ENCODE measurements around the gene NCK2.
"Not testable (repeated sequence)": the region's sequence is repeated elsewhere in the genome, so short reads cannot be mapped to it uniquely, and the experiment has no call there.

Gene NCK2

GRCh38 chr2:105756865-105757264, 12.2 kb downstream of the NCK2 start:
- DNase-seq: not testable (repeated sequence)

- DNase-seq: no peak
These were observed 12.7 kb downstream of the NCK2 start for GRCh38 chr2:105757433-105757832.

- no peak for DNase-seq
These were observed 15.5 kb downstream of the NCK2 start for GRCh38 chr2:105760191-105760590.

- no peak for DNase-seq
These were observed 16.1 kb downstream of the NCK2 start for GRCh38 chr2:105760639-105761337.

DNA sequence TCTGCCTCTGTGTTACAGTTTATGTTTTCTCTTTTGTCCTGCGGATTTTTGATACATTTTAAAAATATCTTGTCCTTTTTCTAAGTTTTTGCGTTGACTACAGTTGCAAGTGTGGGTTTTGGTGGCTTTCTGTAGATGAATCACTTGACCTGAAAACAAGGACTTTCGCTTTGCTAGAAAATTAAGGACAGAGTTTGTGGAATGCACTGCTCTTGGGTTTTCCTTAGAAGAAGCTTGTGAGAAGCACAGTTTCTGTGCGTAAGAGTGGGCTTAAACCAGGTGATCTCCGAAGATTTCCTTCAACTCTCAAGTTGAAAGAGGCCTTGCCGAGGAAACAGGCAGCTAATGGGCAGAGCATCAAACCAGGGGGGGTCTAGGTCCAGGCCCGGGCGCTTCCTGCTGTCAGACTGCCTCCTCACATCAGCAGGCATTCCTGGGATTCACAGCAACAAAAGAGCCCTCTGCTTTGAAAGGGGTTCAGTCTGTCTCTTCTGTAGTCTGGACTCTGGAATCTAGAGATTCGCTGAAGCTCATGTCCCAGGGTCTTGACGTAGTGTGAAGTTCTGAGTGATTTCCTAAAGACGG, 17.3 kb downstream of the NCK2 start:
- DNase-seq: no peak

GRCh38 chr2:105763076-105763475, 18.4 kb downstream of the NCK2 start:
- no peak for DNase-seq

DNA sequence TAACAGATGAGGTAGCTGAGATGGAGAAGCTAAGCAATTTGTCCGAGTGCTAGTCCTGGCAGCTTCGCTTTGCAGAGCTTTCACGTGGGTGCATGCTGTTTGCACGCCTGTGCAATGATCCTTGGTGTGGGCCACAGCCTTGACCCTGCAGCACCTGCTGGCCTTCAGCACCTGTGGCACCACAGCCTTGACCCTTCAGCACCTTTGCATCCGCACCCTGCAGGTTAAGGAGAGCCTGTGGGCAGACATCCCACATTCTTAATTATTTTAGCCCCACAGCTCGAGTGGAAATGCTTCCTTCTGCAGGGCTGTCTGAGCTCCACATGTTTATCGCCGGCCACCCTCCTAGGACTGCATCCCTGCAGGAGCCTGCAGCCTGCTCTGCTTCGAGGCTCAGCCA, 19.3 kb downstream of the NCK2 start:
- DNase-seq: no peak

DNA sequence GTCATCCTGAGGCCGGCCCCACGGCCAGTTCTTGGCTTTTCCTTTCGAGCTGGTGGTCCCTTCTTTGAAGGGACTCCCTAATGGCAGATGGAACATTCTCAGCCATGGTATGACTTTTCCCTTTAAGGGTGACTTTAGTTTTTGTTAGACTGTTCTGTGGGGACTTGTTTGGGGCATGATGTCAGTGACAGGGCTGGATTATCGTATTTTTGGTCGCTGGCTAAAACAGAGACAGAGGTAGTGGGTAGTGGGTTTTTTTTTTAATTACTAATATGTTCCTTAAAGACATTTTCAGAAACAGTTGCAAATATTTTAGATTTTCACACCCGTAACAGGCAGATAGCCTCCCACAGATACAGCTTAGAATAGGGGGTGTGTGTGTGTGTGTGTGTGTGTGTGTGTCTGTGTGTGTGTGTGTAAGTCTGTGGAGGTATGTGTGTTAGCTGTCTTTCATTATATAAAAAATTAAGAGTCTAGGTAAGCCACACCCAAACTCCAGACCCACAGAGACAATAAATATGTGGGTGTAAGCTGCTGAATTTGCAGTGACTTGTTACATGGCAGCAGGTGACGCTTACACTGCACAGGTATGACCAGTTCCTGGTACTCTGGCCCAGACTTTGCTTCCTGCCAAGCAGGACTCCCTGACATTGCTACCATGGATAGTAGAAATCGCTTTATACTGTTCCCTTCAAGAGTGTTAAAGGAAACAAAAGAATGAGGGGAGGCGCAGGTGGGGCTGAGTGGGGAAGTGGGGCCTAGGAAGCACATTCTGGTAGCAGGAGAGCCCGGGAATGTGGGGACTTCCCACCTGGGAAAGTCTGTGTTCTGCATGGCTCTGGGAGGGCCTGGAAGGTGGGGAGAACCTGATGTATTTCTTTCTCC, 20.9 kb downstream of the NCK2 start:
- DNase-seq: no peak

- DNase-seq: no peak
These were observed 21.7 kb downstream of the NCK2 start for GRCh38 chr2:105766300-105766866.

- no peak for DNase-seq
These were observed 23.5 kb downstream of the NCK2 start for GRCh38 chr2:105768176-105768575.

DNA sequence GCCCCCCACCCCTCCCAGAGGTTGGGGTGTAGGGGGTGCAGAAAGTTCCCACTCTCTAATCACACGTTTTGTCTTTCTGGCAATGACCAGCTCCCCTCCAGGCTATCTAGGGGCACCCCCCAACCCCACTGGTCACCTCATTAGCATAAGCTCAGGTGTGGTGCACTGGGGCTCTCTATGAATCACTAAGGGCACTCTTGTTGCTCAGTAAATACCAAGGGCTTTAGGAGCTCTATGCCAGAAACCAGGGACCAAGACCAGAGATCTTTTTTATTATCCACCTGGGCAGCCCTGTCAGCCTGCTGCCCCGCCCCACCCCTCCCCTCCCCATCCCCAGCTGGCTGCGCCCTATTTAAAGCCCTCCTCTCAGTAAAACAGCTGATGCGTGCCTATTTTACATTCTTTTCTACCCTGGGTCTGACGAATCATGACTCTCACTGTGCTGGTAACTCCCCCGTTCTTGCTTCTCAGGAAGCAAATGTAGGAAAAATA, 24.3 kb downstream of the NCK2 start:
- no peak for DNase-seq

DNA sequence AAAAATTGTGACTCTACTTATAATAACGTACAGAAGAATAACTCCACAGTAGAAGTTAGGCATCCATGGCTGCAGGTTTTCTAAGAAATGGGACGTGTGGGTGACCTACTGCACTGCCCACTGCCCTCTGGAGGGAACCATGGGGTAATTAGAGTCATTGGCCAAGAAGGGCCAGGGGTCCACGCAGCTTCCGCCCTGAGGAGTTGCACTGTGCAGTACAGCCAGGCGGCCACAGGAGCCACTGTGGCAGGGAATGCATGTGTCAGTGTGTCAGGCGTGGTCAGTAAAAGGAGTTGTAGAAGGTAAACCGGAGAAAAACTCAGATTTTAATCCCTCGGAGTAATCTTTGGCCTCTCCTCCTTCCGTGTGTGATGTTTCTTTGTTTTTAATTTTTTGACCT, 24.8 kb downstream of the NCK2 start:
- DNase-seq: no peak

GRCh38 chr2:105770149-105770548, 25.4 kb downstream of the NCK2 start:
- no peak for DNase-seq

- not testable (repeated sequence) for DNase-seq
These were observed 26.6 kb downstream of the NCK2 start for GRCh38 chr2:105771291-105771690.

GRCh38 chr2:105771836-105772235, 27.1 kb downstream of the NCK2 start:
- no peak for DNase-seq

- no peak for DNase-seq
These were observed 27.6 kb downstream of the NCK2 start for GRCh38 chr2:105772362-105772761.

DNA sequence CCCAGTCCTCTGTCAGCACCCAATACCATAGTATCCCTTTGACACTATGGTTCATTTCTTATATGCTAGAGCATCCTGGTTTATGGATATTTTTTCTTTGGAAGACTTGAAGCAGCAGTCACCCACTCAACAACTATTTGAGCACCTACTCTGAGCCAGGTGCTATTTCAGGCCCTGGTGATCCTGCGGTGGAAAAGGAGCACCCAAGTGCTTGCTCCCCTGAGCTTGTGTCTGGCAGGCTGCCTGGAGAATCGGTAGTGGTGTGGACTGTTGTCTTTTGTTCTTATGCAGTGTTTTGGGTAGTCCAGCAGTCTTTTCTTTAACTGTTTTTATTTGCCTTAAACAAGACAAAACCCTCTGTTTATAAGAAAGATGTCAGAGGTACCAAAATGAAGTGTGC, 28.9 kb downstream of the NCK2 start:
- no peak for DNase-seq

GRCh38 chr2:105774781-105775337, 30.1 kb downstream of the NCK2 start:
- DNase-seq: no peak

DNA sequence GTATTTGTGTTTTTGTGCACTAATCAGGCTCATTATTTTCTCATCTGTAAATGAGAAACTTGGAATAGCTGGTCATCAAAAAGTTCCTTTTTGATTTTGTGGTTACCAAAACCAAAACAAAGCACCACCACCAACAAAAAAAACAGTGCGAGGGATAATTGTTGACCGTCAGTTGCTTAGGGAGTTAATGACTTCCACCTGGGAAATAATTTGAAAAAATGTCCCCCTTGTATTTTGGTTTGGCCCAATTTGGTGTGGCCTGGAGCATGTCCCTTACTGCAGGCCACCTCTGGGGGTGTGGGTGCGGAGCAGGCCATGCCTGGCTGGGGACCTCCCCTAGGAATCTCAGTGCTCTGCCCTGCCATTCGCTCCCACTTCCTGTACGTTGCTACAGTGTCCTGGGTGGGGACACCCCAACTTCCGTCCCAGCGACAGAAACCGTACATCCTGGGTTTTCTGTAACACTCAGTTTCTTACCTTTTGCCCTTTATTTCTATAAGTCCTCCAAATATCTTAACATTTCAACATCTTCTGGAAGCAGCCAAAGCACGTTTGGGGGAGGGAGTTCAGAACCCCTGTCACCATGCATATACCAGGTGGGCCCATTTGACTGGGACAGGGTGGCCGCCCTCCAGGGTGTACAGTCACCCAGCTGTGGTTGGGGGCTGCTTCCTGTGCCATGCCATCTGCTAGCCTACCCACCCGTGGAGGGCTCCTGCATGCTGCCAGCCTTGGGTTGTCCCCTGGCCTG, 31.3 kb downstream of the NCK2 start:
- no peak for DNase-seq

GRCh38 chr2:105776560-105776928, 31.8 kb downstream of the NCK2 start:
- DNase-seq: no peak

GRCh38 chr2:105777031-105777482, 32.3 kb downstream of the NCK2 start:
- DNase-seq: peak; percentile 75

GRCh38 chr2:105777506-105778055, 32.9 kb downstream of the NCK2 start:
- no peak for DNase-seq
